GM21576 (cell line): ENCODE data around the gene AFAP1L2.

Experiments used
- ATAC-seq: cut with Tn5 transposase; IDR thresholded peaks from one replicate; pipeline ENCODE4 v1.9.1; 2021; ENCODE audit warnings: mild to moderate bottlenecking, moderate library complexity; ENCODE audit not compliant: unreplicated experiment

The AFAP1L2 gene, protein sequence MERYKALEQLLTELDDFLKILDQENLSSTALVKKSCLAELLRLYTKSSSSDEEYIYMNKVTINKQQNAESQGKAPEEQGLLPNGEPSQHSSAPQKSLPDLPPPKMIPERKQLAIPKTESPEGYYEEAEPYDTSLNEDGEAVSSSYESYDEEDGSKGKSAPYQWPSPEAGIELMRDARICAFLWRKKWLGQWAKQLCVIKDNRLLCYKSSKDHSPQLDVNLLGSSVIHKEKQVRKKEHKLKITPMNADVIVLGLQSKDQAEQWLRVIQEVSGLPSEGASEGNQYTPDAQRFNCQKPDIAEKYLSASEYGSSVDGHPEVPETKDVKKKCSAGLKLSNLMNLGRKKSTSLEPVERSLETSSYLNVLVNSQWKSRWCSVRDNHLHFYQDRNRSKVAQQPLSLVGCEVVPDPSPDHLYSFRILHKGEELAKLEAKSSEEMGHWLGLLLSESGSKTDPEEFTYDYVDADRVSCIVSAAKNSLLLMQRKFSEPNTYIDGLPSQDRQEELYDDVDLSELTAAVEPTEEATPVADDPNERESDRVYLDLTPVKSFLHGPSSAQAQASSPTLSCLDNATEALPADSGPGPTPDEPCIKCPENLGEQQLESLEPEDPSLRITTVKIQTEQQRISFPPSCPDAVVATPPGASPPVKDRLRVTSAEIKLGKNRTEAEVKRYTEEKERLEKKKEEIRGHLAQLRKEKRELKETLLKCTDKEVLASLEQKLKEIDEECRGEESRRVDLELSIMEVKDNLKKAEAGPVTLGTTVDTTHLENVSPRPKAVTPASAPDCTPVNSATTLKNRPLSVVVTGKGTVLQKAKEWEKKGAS

DNA sequence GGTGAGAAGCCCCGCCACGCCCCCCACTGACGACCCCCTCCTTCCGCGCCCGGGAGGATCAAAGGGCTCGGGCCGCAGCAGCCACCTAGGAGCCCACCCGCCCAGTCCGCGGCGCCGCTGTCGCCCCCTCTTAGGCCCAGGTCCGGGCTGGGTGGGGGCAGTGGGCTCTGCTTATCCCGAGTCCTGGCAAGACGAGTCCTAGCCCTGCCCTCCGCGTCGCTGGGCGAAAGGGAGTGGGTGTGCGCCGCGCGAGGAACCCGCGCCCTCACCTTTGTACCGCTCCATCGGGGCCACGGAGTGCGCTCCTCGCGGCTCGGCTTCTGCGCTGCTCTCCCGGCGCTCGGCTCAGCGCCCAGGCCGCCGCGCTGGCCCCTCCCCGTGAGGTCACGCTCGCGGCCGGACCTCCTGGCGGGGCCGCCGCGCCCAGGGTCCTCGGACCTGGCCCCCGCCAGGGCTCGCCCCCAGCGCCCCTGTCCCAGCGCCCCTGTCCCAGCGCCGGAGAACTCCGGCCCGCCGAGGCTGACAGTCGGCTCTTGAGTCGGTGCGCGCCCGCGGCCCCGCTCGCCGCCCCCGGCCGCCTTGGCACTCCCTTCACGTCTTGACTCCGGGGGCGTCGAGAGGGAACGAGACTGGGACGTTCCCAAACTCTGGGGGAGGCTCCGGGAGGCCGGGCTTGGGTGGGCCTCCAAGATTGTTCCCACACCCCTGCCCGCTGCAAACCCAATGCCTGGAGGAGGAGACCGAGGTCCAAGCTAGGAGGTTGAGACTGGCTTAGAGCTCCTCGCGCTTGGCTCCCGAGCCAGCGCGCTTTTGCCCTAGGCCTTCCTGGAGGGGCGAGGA, at the start of gene AFAP1L2:
Gene AFAP1L2, minus strand, starts transcription at position 332 of the 840 bp plus-strand sequence. Its CDS starts 47 bp downstream, at position 285.
- no peak for ATAC-seq

DNA sequence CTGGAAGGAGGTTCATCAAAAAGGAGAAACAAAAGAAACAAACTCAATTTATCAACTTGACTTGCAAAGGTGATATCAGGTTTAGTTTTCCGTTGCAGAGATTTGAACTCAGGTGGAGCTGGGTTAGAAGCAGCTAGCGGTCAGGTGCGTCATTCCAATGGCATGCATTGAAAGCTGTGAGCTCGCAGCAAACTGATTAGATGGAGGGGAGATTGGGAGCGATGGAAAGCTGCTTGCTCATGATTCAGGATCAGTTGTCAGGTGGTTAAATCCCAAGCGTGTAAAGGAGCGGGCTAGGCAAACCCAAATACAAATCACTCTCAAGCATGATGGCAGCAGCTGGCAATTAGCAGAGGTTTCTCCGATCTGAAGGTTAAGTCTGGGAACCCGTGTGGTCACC, 49.3 kb upstream of the AFAP1L2 start:
- ATAC-seq, result no peak

DNA sequence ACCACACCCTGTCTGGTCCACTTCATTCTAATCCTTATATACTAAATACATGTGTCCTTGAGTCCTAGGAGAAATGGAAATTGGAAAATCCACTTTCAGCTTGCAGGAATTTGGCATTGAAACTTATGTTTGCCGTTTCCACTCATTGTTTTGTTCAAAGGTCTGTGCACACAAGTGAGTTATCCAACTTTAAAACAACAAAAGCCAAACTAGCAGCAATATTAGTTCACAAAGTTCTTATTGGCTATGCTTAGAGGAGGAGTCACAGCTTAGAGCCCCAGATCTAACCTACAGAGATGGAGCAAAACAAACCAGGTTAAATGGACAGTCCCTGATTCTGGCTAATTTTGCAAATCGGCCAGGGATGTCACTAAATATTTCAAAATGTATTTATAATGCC, 44.6 kb upstream of the AFAP1L2 start:
- ATAC-seq, result no peak

DNA sequence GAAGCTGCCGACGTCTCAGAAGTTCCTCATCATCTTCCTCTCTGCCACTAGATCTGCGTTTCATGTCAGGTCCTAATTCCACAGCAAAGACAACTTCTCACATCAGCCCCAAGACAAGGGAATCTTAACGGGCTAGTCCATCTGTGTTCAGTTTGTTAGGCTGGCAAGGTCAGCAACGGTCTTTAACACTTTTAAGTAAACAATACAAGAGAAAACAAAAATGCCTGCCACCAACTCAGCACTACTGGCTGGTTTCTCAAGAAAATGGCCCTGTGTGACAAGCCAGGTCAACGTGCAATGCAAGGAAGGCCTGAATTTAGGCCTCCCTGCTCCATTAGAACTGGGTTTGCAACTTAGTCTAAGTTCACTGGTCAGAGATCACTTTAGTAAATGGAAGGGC, 41.0 kb upstream of the AFAP1L2 start:
- ATAC-seq, result no peak

- ATAC-seq, result no peak
Observed at GRCh38 chr10:114444819-114445218, 40.5 kb upstream of the AFAP1L2 start.

GRCh38 chr10:114442091-114442630, 37.9 kb upstream of the AFAP1L2 start:
- no peak for ATAC-seq

DNA sequence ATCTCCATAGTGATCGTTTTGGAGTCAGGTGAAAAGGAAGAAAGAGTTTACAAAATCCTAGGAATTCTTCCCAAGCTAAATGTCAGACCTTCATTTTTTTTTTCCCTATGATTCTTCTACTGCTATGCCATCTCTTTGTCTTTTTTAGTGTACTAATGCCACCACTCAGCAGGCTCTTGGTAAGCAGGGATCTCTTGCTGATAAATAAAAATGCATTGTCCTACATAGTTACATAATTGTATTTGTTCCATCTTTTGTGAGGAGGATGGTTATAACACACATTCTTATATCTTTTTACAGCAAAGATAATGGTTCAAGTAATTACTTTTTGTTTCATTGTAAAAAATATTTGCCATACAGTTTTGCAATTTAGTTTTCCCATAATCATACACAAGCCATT, 36.8 kb upstream of the AFAP1L2 start:
- no peak for ATAC-seq

GRCh38 chr10:114437473-114438292, 33.4 kb upstream of the AFAP1L2 start:
- no peak for ATAC-seq

DNA sequence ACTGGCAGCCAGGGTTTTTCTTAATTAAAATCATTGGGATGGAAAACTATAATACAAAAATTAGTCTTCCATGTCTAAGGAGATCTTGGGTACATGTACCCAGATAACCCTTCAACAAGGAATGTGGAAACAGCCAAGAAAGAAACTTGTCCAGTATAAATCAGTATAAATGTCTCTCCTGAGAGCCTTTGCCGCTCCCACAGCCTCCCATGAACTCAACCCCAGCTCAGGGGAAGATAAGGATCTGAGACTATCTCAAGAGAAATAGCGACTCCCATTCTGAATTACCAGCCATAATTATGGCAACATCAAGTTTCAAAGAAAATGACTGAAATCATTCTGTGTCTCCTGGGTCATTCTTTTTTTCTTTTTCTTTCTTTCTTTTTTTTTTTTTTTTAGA, 32.6 kb upstream of the AFAP1L2 start:
- no peak for ATAC-seq

DNA sequence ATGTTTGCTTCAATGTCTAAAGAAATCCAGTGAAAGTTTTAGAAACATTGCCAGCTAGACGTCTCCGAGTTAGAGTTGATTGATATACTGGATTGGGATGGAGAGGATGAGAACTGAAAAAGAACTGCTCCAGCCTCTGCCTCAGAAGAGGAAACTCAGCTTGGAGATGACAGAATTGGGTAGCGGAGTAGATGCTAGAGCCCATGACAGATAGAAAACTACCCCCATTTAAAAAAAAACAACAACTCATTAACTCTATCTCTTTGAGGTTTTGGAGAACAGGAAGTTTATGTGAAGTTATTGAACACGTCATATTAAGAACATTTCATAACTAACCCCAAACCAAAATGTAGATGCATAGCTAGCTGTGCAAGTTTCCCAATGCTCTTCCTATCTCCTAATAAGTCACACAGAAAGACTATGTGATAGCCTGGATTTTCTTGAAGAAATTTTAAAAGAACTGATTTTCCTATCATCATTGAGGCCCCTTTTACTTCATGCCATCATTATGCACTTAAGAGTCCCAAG, 28.3 kb upstream of the AFAP1L2 start:
- no peak for ATAC-seq

GRCh38 chr10:114431414-114432135, 27.3 kb upstream of the AFAP1L2 start:
- ATAC-seq, result no peak

- no peak for ATAC-seq
Observed at GRCh38 chr10:114430688-114431413, 26.5 kb upstream of the AFAP1L2 start.

- no peak for ATAC-seq
Observed at GRCh38 chr10:114429581-114430335, 25.5 kb upstream of the AFAP1L2 start.

- ATAC-seq, result no peak
Observed at GRCh38 chr10:114427124-114427852, 23.0 kb upstream of the AFAP1L2 start.

- no peak for ATAC-seq
Observed at GRCh38 chr10:114426476-114426875, 22.2 kb upstream of the AFAP1L2 start.

DNA sequence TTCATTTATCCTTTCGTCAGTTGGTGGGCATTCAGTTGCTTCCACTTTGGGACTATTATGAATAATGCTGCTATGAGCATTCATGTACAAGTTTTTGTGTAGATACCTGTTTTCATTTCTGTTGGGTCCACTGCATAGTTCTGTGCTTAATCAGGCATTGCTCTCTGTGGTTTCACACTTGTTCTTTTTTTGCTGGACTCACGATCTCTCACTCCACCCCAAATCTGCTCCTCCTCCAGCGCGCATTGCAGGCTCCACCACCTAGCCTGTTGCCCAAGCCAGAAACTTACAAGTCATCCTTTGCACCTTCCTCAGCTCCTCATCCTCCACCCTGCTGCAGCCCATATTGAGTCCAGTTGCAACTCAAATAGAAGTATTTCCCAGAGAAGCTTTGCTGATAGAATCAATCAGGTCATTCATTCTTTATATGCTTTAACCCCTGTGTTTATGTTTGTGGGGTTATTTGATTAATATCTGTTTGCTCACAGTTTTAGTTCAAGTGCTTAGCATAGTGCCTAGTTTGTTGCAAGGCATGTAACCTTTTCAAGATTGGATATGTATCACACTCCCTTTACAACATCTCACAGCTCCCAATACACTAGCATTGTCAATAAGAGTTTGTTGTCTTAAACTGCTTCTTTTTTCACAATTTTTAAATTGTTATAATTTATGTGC, 16.6 kb upstream of the AFAP1L2 start:
- ATAC-seq, result no peak

DNA sequence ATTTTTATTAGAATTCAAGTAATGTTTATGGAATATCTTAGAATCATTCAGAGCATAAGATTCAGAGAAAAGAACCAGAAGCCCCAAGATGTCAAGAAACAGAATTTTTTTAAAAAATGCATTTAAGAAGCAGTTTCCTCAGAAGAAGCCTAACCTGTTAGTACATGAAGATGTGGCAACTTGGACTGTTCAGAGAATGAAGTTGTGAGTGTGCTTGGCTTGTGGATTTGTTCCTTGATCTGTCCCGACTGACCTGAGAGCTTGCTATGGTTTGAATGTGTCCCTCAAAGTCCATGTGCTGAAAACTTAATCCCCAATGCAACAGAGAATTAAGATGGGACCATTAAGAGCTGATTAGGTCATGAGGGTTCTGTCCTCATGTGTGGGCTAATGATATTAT, 13.8 kb upstream of the AFAP1L2 start:
- ATAC-seq, result no peak
